Keratinocyte (primary cell): ENCODE measurements around the gene KIF1C. TPM values are rescaled to one million over a fixed set of nuclear protein-coding genes. Genes with fewer than 3 reads are reported as not detected.

ENCODE experiments used
- DNase-seq: peaks from one replicate; pipeline ENCODE4 v3.0.0-alpha.2; 2011; ENCODE audit warnings: low read depth, missing footprints, low spot score
- FAIRE-seq: peaks from 2 replicates; lab custom pipeline; 2011; peaks lifted over from hg19 to GRCh38; lab: Jason Lieb, UNC
- H2AFZ ChIP-seq: 2 replicates; pipeline ENCODE4 v1.6.0; 2012; ENCODE audit warnings: low read length, control low read depth, inconsistent platforms; ENCODE audit not compliant: control insufficient read depth
- H3K27ac ChIP-seq: 2 replicates; pipeline ENCODE4 v1.5.1; 2011; ENCODE audit warnings: low read length; ENCODE audit not compliant: control insufficient read depth, insufficient read depth
- H3K27me3 ChIP-seq: 3 replicates; pipeline ENCODE4 v1.6.0; 2011; ENCODE audit warnings: low read length; ENCODE audit not compliant: control insufficient read depth, insufficient read depth; ENCODE audit errors: extremely low read depth
- H3K36me3 ChIP-seq, 2 experiments: 2 replicates in 1 of 2; 3 replicates in 1 of 2; pipeline ENCODE4 v1.5.1; 2011; ENCODE audit warnings: low read length in 2 of 2, mild to moderate bottlenecking in 1 of 2; ENCODE audit not compliant: control insufficient read depth in 2 of 2, insufficient read depth in 2 of 2; ENCODE audit errors: extremely low read depth in 1 of 2
- H3K4me1 ChIP-seq: 3 replicates; pipeline ENCODE4 v1.5.1; 2011; ENCODE audit warnings: low read length; ENCODE audit not compliant: control insufficient read depth, insufficient read depth; ENCODE audit errors: extremely low read depth
- H3K4me2 ChIP-seq: 3 replicates; pipeline ENCODE4 v1.6.0; 2011; ENCODE audit warnings: low read depth, low read length; ENCODE audit not compliant: control insufficient read depth, insufficient read depth; ENCODE audit errors: extremely low read depth
- H3K4me3 ChIP-seq, 3 experiments: fragments of 200-600 bp in 1 of 3; sonication (generic) in 1 of 3; 2 replicates in 2 of 3; 3 replicates in 1 of 3; pipeline ENCODE4 v1.5.1; 2011 to 2016; ENCODE audit warnings: low read length in 3 of 3, mild to moderate bottlenecking in 3 of 3, control low read depth in 2 of 3, inconsistent platforms in 1 of 3, low read depth in 1 of 3, mixed read lengths in 1 of 3, mixed run types in 1 of 3, moderate library complexity in 1 of 3; ENCODE audit not compliant: control insufficient read depth in 2 of 3, insufficient read depth in 2 of 3; ENCODE audit errors: extremely low read depth in 1 of 3
- H3K79me2 ChIP-seq: 2 replicates; pipeline ENCODE4 v1.6.0; 2012; ENCODE audit warnings: low read length; ENCODE audit not compliant: control insufficient read depth, insufficient read depth
- H3K9ac ChIP-seq: 3 replicates; pipeline ENCODE4 v1.6.0; 2011; ENCODE audit warnings: low read length; ENCODE audit not compliant: control insufficient read depth, insufficient read depth; ENCODE audit errors: extremely low read depth
- H3K9me1 ChIP-seq: 3 replicates; pipeline ENCODE4 v1.6.0; 2011; ENCODE audit warnings: low read length; ENCODE audit not compliant: control insufficient read depth, insufficient read depth; ENCODE audit errors: extremely low read depth
- H3K9me3 ChIP-seq: 2 replicates; pipeline ENCODE4 v1.5.1; 2012; ENCODE audit warnings: low read depth, low read length; ENCODE audit not compliant: control insufficient read depth
- H4K20me1 ChIP-seq: 3 replicates; pipeline ENCODE4 v1.6.0; 2011; ENCODE audit warnings: low read length; ENCODE audit not compliant: control insufficient read depth, insufficient read depth; ENCODE audit errors: extremely low read depth
- CTCF ChIP-seq, 3 experiments: IDR thresholded peaks in 1 of 3; conservative IDR thresholded peaks in 1 of 3; optimal IDR thresholded peaks in 1 of 3; 2 replicates in 2 of 3; 3 replicates in 1 of 3; pipeline versions ENCODE3 to v1.5.1; 2011; ENCODE audit warnings: low read length in 3 of 3, mild to moderate bottlenecking in 3 of 3, moderate library complexity in 2 of 3, control low read depth in 1 of 3, inconsistent platforms in 1 of 3; ENCODE audit not compliant: insufficient read depth in 2 of 3; ENCODE audit errors: extremely low read depth in 1 of 3
- EZH2 ChIP-seq: IDR thresholded peaks from one replicate; pipeline ENCODE4 v1.6.1; 2012; ENCODE audit warnings: inconsistent platforms, mild to moderate bottlenecking, low read length, moderate library complexity
- dilution Hi-C: fragments of 300-500 bp; cut with MboI; formaldehyde crosslinking; loops from one replicate; pipeline ENCODE4 v1.7.0; 2020; ENCODE audit warnings: low sequenced_read_pairs; ENCODE audit not compliant: extremely low pct_ligation_motif_present
- polyA plus RNA-seq, 5 experiments: library from polyadenylated mRNA; depleted of rRNA in 3 of 5; stranded (reverse) in 3 of 5; stranded (forward) in 1 of 5; unstranded in 1 of 5; fragments of >200 nt; gene quantifications; 1 replicate in 1 of 5; 2 replicates in 3 of 5; 3 replicates in 1 of 5; pipeline versions ENCODE4 v1.2.1 to v1.2.3, GENCODE V29; 2011 to 2012; ENCODE audit warnings: missing spikeins in 2 of 5, low read depth in 1 of 5, low replicate concordance in 1 of 5

Gene KIF1C
- polyA plus RNA-seq, 1 donor (not counting 4 experiments of a cell fraction or from before 2014, with no cell fraction given), result 93.7 TPM

- Histone ChIP-seq H3K9me1 (no peaks in the 10 kb centered on the region), H3K79me2 (peaks cover 39% of the 10 kb centered on the region), H3K4me2 (no peak overlapping the region), H3K36me3 (peaks cover 49 to 56% of the 10 kb centered on the region in 2 experiments), H4K20me1 (peaks cover 3% of the 10 kb centered on the region), H2AFZ (no peak overlapping the region), H3K27ac (no peak overlapping the region), H3K4me1 (peaks cover 11% of the 10 kb centered on the region), H3K27me3 (no peaks in the 10 kb centered on the region), H3K9me3 (no peaks in the 10 kb centered on the region), H3K4me3 (no peak overlapping the region), H3K9ac (no peak overlapping the region)
- no peak for TF ChIP-seq EZH2
- TF ChIP-seq CTCF (optimal IDR thresholded peaks at IDR 0.05 in 1 of 3, IDR thresholded peaks at IDR 0.05 in 1 of 3, conservative IDR thresholded peaks at IDR 0.05 in 1 of 3; ENCODE audit: extremely low read depth in 1 of 3, insufficient read depth in 2 of 3, low read length in 3 of 3), result no peak
- DNase-seq, result no peak
- no peak for FAIRE-seq
- dilution Hi-C loops, result loop anchor here (10.0 kb wide), 1 partner anchor 57 kb away; the partner anchor contains the start of genes PFN1, RNF167 and SLC25A11
Observed at GRCh38 chr17:5002121-5002788, 4.5 kb downstream of the KIF1C start.

- no peak overlapping the region for H3K9ac ChIP-seq
- FAIRE-seq (no peak), DNase-seq (no peak)
- no peak overlapping the region for H3K4me2 ChIP-seq
- H3K27ac ChIP-seq, result no peak overlapping the region
- peaks cover 3% of the 10 kb centered on the region for H4K20me1 ChIP-seq
- no peaks in the 10 kb centered on the region for H3K9me1 ChIP-seq
- peaks cover 11% of the 10 kb centered on the region for H3K4me1 ChIP-seq
- H2AFZ ChIP-seq, result no peak overlapping the region
- peaks cover 58 to 67% of the 10 kb centered on the region in 2 experiments for H3K36me3 ChIP-seq
- peaks cover 35% of the 10 kb centered on the region for H3K79me2 ChIP-seq
- H3K27me3 ChIP-seq, result no peaks in the 10 kb centered on the region
- H3K9me3 ChIP-seq, result no peaks in the 10 kb centered on the region
- H3K4me3 ChIP-seq, result no peak overlapping the region
- TF ChIP-seq CTCF (optimal IDR thresholded peaks at IDR 0.05 in 1 of 3, IDR thresholded peaks at IDR 0.05 in 1 of 3, conservative IDR thresholded peaks at IDR 0.05 in 1 of 3; ENCODE audit: extremely low read depth in 1 of 3, insufficient read depth in 2 of 3, low read length in 3 of 3) (no peak), EZH2 (no peak)
- dilution Hi-C loops, result loop anchor here (10.0 kb wide), 1 partner anchor 59 kb away; the partner anchor contains the start of genes PFN1, RNF167 and SLC25A11
Observed at GRCh38 chr17:5003214-5003867, 5.6 kb downstream of the KIF1C start.
